Airway epithelial cell (primary cell): ENCODE data around the gene PTPRE. TPM values are rescaled to one million over a fixed set of nuclear protein-coding genes. Genes with fewer than 3 reads are reported as not detected.

Experiments used
- total RNA-seq: library from RNA; depleted of rRNA; stranded (reverse); fragments of >200 nt; gene quantifications from 2 replicates; pipeline ENCODE4 v1.2.3, GENCODE V29; 2015

The PTPRE gene
- 11.1 and 20.5 TPM in 2 replicates for total RNA-seq

GRCh38 chr10:127906548-127907377 is at the start of gene PTPRE:
TSS of gene PTPRE (plus strand) at chr10:127907103. CDS start at chr10:128040882, 133,779 bp downstream.

DNA sequence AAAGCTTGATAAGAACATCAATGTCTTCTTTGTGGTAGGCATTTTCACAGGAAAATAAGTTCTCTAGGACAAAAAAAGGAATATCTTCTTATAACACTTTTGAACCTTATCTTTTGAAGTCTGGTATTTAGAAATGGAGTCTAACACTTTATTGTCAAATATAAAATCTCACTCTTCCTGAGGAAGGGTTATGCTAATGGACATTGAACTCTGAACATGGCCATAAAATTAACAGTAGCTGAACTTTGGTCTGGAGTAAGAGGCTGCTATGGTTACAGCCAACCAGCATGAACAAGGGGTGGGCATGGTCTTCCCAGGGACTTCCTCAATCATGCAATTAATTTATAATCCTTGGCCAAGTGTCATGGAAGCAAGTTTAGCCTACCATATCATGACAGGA is 14.2 kb upstream of the PTPRE start, which contains the start of gene CLRN3:
TSS of gene CLRN3 (minus strand) at position 199 of the 400 bp plus-strand sequence. CDS start at position 42, 157 bp downstream.

DNA sequence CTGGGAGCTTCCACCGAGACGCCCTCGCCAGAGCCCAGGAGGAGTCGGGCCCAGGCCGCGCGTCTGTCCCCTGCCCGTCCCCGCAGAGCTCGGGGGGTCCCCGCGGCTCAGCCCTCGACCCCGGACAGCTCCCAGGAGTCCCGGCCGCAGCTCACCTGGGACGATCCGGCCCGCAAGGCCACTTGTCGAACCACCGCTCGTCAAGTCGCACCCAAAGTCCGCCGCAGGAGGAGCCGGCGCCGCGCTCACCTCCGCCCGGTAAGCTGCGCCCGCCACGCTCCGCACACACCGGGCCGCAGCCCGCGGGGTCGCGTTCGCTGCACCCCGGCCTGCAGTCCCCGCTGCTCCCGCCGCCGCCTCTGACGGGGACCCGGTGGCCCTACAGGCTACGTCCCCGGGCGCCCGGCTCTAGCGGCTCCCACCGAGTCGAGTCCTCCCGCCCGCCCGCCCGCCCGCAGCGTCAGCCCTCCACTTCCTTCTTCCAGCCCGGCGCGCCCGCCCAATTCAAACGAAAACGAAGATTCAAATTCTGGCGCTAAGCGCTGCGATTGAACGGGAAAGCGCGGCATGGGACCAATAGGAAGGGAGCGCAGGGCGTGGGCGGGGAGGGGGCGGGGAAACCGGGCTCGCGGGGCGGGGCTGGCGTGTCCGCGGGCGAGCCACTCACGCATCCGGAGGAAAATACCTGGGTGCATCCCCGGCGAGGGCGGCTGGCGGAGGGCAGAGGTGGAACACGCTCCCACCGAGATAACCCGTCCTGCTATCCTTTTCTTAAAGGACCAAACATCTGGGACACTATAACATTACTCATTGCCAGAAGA is 219.3 kb downstream of the PTPRE start, which contains the start of gene MKI67:
TSS of gene MKI67 (minus strand) at position 480 of the 821 bp plus-strand sequence. CDS start 756 bp downstream, outside the sequence.

Other genes with a start within 250 kb of the PTPRE start
- gene FOXI2, start 169.9 kb upstream of the PTPRE start, total RNA-seq = not detected in 2 replicates
- gene CLRN3, start 14.2 kb upstream of the PTPRE start, total RNA-seq = not detected in 2 replicates
- 20.3 and 31.2 TPM in 2 replicates for gene MKI67, start 219.3 kb downstream of the PTPRE start, total RNA-seq